ENCODE results near the gene SMC3.

- TF ChIP-seq CTCF (IDR thresholded peaks at IDR 0.05; ENCODE audit: poor library complexity) (no peak), EZH2 (IDR thresholded peaks at IDR 0.05; ENCODE audit: borderline replicate concordance) (no peak)
Measured at GRCh38 chr10:110619514-110620397, 52.3 kb downstream of the SMC3 start.

Measured in hepatocyte (in vitro differentiated cells).